ENCODE data around the gene BCKDHA. TPM values are rescaled to one million over a fixed set of nuclear protein-coding genes. Genes with fewer than 3 reads are reported as not detected.

The BCKDHA gene
- total RNA-seq, 4 donors from 2014 or later, result 27.9 to 59.2 (median 39.1) TPM

DNA sequence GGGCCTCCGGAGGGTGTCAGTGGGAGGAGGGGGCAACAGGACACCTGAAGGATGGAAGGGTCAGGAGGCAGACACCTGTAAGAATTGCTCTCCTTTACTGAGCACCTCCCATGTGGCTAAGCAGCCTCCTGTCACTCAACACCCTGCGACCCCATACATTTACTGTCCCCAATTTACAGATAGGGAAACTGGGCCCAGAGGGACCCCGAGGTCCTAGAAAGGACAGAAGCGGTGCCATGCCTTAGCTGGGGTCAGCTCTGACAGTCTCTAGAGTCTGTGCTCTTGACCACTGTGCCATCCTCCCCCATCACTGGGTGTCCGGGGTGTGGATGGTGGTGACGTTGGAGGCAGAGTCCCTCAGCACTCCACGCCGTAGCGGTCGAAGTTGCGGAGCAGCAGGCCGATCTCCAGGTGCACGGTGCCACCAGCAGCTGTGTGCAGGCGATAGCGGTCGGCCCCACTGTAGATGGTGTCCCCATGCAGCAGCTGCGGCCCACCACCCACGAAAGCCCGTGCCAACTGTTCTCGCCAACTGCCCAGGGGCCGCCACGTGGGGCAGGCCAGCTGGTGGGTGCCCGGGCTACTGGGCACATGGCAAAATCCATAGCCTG is 43.2 kb upstream of the BCKDHA start:
- TF ChIP-seq, protein P1, sequence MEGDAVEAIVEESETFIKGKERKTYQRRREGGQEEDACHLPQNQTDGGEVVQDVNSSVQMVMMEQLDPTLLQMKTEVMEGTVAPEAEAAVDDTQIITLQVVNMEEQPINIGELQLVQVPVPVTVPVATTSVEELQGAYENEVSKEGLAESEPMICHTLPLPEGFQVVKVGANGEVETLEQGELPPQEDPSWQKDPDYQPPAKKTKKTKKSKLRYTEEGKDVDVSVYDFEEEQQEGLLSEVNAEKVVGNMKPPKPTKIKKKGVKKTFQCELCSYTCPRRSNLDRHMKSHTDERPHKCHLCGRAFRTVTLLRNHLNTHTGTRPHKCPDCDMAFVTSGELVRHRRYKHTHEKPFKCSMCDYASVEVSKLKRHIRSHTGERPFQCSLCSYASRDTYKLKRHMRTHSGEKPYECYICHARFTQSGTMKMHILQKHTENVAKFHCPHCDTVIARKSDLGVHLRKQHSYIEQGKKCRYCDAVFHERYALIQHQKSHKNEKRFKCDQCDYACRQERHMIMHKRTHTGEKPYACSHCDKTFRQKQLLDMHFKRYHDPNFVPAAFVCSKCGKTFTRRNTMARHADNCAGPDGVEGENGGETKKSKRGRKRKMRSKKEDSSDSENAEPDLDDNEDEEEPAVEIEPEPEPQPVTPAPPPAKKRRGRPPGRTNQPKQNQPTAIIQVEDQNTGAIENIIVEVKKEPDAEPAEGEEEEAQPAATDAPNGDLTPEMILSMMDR (IDR thresholded peaks at IDR 0.05; ENCODE audit: low read depth), result no peak

GRCh38 chr19:41355035-41355434 is 42.6 kb upstream of the BCKDHA start:
- TF ChIP-seq, protein P1 (IDR thresholded peaks at IDR 0.05; ENCODE audit: low read depth), result no peak

- TF ChIP-seq, protein P1 (IDR thresholded peaks at IDR 0.05; ENCODE audit: low read depth), result no peak
Observed at GRCh38 chr19:41355802-41356201, 41.8 kb upstream of the BCKDHA start.

DNA sequence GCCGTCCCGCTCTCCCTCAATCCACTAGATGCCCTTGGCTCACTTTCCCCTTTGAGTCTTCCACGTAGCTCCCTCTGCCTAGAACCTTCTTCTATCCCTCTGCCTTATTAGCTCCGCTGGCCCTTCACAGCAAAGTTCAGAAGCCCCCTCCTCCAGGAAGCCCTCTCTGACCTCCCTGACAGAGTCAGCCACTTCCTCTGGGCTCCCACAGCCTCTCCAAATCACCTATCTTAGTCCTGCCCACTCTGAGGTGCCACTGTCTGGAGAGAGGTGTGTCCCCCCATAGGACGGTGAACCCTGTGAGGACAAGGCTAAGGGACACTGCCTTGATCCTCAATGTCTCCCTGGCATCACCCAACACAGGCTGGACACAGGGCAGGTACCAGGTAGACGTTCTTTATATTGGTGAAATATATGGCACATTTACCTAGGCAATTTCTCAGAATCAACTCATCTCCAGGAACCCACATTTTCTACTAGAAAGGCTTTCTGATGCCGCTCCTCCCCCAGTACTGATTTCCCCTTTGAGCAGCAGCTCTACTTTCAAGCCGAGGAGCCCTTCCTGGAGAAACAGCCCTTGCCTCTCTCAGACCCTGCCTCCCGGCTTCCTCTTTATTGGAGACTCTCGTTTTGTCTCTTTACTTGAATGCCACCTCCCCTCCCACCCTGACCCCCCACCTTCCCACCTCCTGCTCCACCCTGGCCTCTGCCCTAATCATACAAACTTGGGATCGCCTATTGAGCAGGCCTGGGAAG is 40.5 kb upstream of the BCKDHA start:
- TF ChIP-seq, protein P1 (IDR thresholded peaks at IDR 0.05; ENCODE audit: low read depth), result no peak

DNA sequence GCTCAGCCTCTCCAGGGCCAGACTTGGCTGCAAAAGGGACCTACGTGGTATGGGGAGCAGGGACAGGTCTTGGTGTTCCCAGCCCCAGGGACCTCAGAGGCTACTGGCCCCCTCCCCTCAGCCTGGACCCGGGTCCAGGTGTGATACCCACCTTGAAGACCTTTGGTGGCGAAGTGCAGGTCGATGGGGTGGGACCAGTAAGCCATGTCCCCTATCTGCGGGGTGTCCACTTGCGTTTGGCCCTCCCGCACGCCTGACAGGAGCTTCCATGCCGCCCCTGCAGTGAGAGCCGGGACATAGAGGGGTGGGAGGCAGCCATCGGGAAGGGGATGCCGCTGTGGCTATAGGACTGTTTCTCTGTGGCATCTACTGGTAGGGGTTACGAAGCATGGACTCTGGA is 39.9 kb upstream of the BCKDHA start:
- TF ChIP-seq, protein P1 (IDR thresholded peaks at IDR 0.05; ENCODE audit: low read depth), result no peak

DNA sequence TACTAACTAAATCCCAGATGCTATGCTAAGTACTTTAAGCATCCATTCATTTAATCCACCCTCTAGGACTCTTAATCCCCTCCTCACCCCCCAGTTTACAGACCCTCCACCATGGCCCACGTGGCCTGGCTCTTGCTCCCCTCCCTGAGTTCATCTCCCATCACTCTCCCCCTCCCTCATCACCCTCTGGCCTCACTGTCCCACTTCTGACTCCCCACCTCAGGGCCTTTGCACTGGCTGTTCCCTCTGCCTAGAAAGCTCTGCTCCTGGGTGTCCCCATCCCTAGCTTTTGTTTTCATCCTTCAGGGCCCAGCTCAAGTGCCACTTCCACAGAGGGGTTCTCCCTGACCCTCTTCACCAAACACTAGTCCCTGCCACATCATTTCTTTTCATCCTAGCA is 37.9 kb upstream of the BCKDHA start:
- TF ChIP-seq, protein P1 (IDR thresholded peaks at IDR 0.05; ENCODE audit: low read depth), result no peak

GRCh38 chr19:41362143-41362847 is 35.3 kb upstream of the BCKDHA start:
- TF ChIP-seq, protein P1 (IDR thresholded peaks at IDR 0.05; ENCODE audit: low read depth), result no peak
